NCI-H128 (cell line): ENCODE data around the gene LMX1A.

Source experiments
- DNase-seq: peaks from one replicate; lab custom pipeline; 2025; ENCODE audit not compliant: unreplicated experiment; lab: John Stamatoyannopoulos, UW

Gene LMX1A

DNA sequence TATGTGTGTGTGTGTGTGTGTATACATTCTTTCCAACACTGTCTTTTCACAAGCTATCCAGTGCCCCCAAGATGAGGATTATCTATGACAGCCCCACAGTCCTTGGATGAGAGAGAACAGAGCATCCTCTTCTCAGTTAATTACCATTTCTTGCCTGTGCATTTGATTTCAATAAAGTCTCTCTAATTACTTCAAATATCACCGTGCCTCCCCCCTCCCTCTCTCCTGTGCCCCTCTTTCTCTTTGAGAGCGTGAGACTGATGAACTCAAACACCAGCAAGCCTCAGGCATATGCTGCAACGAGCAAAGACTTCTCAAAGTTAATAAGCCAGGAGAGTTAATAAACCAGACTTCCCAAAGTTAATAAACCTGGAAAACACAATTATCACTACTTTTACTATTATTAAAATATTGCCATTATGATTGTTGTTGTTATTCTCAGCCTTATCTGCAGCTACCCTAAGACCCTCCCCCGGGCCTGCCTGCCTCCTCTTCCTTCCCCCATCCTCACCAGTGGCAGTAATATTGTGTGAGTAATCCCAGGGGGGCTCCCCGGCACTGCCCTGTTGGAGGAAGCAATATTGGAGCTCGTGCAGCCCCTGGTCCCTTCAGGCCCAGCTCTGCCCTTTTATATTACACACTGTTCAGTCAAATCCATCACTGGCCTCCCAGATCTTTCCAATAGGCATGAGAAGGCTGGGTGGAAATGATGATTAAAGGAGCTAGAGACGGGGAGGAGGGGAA lies 30.9 kb downstream of the LMX1A start:
- DNase-seq, result no peak

DNA sequence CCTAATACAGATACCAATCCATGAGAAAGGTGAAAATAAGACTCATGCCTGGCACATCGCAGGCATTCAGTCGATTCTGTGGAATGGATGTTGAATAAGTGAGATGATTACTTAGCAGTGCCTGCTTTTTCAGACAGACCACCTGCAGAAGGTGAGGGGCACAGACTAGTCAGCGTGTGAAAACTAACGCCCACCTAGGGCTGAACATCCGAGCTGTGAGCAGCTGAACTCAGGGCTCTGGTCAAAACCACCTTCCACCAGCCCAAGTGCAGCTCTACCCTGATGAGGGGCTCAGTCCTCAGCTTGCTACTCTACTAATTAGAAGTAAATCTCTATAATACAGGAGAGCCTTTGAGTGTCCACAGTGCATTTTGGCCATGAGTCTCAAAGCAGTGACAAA lies 32.5 kb downstream of the LMX1A start:
- no peak for DNase-seq

DNA sequence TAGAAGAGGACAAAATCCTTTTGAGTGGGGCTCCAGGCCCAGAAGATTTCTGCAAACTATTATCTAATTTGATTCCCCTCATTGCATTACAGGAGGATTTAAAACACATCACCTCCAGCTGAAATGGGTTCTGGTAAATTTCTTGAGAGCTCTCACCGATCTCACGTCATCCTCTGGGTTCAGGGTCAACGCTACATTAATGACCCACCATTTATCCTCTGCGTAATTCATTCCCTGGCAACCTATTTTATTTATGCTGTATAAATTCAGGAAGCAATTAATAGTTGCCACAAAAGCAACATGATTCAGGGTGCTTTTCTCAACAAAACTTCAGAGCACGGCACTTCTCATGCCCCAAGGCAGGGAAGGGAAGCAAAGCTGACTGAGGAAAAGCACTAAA lies 38.9 kb downstream of the LMX1A start:
- no peak for DNase-seq

DNA sequence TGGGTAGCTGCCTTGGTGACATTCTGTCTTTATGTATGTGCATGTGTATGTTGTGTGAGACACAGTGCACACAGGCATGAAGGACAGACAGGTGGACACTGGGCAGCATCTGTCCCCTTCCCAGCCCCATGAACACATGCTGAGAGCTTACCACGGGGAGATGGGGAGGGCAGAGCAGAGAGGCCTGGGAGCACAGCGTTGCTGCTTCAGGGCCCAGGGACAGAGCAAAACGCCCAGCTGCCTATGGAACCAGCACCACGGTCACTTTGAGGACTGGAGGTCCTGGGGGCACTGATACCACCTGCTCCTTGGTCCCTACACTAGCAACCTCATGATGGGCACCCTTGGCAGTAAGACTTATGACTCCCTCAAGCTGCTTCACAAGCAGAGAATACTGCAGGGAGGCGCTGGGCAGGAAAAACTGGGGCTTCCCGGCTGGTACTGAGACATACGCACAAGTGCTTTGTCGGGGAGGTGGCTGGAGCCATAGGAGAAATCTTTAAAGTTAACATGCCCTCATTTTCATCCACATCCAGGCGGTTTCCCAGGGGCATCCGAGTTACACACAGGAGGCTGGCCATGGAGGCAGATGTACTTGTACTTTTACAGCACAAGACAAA lies 40.3 kb downstream of the LMX1A start:
- DNase-seq, result no peak

DNA sequence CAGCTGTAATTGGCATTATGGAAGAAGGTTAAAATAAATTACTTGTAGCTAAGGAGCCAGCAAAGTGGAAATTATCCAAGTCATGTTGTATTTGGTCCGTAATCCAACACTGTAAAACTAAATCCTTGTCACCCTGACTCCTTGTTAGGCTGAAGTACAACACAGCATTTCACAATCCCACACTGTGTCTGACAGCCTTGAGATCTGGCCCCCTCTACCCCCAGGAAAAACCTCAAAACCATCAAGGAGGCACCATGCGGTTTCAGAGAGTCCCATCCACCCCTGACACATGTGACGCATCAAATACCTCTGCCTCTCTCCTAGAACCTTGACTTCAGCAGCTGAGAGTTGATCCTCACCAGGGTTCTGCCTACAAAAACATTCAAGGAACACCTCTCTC lies 41.0 kb downstream of the LMX1A start:
- no peak for DNase-seq

DNA sequence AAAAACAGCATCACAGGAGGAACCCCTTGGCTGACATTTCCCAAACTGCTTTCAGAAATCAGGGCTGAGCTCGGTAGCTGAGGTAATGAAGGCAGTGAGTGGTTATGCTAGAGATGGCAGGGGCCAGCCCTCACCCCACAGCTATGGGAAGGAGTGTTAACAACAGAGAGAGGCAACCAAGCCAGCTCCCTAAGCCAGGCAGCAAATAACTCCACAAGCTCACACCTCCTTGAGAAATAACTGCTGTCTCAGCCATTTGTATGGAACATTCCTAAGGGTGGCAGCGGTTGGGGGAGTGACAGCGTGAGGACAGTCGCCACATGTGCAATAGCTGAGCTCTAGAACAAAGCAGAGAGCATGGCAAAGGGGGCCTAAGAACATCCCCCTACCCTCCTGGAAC lies 42.6 kb downstream of the LMX1A start:
- DNase-seq, result no peak

DNA sequence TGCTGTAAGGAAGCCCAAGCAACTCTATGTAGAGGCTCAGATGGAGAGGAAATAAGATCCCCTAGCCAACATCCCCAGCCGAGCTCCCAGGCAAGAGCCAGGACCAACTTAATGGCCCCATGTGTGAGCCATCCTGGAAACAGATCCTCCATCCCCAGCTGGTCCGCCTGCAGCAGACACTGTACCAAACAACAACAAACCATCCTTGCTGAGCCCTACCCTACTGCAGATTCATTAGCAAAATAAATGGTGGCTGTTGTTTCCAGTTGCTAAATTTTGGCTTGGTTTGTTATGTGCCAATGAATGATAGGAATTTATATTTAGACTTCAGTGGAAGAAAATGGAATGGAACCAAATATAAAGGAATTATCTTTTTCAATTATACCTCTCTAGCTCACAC lies 43.9 kb downstream of the LMX1A start:
- DNase-seq, result no peak

DNA sequence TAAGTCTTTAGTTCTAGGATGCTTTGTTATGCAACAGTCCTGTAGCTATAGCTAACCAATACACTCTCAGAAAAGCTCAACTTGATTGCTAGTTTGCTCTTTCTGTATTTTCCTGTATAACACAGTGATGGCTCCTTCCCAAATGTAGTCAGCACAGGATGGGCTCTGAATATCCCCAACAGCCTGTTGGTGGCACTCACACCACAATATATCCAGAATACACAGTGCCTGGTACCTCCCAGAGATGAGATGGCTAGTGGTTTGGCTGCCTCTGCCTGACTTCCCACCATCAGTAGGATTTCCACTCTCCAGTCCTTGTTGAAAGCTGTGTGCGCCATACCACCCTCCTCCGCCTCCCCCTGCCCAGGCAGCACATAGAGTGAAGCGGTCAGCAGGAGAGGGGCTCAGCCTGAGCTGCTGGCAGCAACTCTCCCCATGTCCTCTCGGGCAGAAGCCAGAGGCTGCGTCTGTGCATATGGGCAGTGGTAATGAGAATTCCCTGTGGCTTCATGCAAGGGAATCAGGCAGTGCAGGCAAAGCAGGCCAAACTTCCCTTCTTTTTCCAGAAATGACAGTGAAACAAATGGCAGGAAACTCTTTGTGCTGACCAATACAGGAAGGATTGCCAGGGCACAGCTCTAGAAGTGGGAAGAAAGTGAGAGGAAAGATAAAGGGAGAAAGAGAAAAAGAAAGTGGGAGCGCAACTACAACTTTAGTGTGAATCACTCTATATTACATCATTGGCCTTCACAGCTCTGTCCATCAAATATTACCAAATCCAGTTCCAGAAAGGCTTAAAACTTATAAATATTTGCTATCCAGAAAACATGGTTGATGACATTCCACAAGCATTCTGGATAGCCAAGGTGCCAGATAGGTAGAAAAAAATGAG lies 49.7 kb downstream of the LMX1A start:
- no peak for DNase-seq

DNA sequence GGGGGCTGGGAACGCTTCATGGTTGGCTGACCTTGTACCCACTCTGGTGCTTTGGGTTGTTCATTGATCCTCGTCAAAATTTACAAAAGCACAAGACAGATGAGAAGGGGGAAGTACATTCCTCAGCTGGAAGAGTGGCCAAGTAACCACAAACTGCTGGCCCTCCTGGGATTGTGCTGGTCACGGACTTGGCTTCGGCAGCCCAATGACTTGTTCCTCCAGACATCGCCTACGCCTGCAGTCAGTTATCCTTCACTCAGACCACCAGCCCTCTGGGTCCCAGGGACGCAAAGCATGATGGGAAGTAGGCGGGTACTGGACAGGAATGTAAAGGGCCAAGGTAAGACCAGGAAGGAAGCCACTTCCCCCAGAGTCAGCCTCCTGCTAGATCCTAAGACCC lies 53.1 kb downstream of the LMX1A start:
- no peak for DNase-seq

DNA sequence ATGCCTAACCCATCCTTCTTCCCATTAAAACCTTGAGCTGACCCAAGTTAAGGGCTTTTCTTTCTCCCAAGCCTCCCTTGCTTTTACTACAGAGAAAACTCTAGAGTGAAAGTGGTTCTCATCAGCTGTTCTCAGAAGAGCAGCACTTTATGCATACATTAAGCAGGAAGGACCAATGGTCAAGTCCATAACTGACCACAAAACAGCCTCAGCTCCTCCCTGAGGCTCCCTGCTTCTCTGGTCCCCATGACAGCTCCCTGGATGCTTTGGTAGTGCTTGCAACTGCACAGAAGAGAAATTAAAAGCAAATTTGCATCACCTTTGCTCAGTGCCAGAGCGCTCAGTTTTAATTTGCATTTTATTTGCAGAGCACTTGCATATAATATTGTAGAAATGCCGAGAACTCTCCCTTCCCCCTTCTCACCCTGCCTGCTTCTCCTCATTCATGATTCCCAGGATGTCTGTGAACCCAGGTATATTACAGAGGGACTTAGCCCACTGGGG lies 56.1 kb downstream of the LMX1A start:
- DNase-seq, result no peak

DNA sequence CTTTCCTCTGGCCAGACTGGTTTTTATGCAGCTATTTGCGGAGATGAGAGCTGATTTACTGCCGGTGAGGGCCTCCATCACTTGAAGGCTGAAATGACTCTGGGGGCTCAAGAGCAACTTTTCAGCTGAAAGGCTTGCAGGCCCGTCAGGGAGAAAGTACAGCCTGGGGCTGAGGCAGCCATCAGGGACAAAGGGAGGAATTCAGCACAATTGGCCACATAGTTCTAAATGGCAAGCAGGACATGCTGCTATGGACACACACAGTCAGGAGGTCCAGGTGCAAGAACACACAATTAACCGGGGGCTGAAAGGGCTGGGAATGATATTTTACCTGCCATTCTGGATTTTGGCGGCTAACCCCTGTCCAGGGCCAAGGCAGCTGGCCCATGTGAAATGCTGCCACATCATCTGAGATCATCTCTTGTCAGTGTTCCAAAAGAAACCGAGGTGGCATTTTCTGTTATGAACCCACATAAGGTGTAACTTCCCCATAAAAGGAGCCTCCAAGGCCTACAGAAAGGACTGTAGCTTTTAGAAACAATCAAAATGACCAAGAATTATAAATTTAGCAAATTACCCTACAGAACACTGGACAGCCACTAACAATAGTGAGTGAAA lies 58.2 kb downstream of the LMX1A start:
- DNase-seq, result no peak

DNA sequence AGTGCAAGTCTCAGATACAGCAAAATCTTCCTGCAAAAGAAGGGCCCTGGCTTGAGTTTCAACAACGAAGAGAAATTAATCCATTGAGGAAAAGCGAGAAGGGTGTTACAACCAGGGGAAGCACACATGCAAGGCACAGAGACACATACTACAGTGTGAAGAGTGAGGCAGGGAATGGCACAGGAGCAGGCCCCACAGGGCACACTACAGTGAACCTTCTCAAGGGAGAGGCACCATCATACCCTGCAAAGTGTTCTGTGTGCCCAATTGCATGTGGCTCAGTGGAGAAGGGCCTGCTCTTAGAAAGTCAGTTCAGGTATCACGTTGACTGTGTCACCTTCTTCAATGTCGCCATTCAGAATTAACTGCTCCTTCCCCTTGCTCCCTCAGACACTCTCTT lies 60.3 kb downstream of the LMX1A start:
- no peak for DNase-seq

DNA sequence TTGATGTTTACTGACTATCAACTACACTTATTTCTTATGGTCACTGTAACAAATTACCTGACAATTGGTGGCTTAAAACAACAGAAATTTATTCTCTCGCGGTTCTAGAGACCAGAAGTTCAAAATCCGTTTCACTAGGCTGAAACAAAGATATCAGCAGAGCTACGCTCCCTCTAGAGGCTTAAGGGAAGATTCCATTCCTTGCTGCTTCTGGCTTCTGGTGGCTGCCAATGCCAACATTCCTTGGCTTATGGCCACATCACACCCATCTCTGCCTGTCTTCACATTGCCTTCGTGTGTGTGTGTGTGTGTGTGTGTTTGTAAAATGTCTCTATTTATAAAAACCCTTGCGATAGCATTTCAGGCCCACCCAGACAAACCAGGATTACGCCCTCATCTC lies 66.4 kb downstream of the LMX1A start:
- DNase-seq, result no peak

DNA sequence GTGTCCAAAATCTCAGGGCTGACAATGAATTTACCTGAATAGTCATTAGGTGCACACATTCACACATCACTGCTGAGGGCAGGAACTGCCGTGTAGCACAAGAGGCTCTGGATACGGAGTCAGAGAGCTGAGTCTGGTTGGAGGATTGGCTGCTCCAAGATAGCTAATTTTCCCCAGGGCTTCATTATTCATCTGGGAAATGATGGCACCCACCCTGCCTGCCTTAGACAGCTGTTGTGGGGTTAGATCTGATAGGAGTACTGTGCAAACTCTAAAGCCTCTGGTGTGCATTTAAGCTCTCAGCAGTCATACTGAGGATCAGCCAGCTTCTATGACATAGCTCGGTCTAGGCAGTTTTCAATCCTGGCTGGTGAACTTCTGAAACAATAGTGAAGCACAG lies 67.0 kb downstream of the LMX1A start:
- DNase-seq, result no peak

DNA sequence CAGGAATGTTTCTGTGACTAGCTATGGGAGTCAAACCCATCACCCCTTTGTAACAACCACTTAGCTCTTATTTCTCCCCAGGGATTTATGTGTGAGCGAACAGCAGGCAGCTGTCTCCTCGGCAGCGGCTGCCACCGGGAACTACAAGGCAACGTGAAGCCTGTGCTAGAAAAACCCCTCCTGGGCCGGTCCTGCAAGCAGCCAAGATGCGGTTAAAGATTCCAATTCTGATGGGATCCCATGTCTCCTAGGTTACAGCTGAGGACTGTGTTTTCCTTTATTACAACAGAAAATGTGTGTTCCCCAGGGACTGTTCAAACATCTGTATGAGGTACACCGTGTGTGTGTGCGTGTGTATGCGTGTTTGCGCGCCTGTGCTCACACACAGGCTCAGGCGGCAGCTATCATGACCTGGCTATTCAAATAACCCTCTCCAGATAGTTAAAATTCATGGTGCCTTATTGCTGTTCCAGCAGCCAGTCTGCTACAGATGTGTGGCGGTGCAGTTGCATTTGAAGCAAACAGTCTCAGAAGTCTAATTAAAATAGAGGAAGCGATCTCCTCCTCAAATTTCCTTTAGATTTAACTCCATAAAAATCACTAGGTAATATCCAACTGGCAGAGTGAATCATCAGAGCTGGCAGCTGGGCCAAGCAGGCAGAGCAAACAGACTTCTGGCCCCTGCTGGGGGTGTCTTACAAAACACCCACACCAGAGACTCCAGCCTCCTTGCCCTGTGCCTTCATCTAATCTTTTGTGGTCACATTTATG lies 68.0 kb downstream of the LMX1A start:
- no peak for DNase-seq

DNA sequence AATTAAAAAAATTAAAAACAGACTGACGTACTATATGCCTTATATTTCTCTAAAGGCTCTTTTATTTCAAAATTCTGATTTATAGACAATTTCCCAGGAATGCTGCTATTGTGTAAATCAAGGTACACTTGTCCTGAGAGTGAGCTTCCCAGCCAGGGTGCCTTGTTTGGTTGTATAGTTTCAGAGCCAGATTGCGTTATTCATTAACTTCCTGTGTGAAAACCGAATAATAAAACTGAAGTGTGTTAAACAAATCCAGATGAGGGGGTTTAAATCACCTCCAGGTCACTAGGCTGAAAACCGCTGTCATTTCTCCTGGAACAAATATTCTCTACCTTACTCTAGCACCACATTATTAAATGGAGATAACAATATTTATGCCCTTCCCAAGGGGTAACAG lies 68.7 kb downstream of the LMX1A start:
- DNase-seq, result no peak

DNA sequence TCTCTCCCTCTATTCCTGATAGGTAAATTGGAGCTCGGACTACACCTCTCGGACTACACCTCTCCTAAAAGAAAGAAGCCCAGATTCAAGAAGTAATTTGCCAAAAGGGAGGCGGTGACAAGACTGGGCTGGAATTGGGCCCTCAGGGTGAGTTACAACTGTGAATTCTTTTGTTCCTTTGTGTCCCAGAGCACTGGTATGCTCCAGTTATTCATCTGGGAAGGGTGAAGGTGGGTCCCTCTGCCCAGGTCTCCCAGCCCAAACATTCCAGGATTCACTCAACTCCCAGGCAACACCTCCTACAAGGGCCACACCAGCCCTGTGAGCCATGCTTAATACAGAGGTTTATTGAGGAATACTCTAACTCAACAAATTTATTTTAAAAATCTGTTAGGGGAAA lies 69.2 kb downstream of the LMX1A start:
- no peak for DNase-seq

DNA sequence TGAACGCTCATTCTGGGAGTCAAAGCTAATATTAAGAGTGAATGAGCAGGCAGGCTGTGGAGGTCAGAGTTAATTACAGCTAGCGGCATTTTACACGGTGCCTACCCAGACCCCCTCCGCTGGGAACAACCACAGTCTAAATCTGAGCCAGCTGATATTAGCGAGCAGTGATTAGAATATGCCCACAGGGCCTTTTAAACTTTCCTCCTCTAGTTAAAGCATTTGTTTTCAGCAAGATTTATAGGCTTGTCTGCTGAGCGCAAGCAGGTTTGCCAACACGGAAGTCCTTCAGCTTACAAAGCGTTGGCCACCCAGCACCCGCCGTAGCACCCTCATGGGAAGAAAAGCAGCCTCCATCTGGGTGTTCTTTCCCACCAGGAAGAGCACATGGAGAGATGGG lies 72.1 kb downstream of the LMX1A start:
- no peak for DNase-seq

DNA sequence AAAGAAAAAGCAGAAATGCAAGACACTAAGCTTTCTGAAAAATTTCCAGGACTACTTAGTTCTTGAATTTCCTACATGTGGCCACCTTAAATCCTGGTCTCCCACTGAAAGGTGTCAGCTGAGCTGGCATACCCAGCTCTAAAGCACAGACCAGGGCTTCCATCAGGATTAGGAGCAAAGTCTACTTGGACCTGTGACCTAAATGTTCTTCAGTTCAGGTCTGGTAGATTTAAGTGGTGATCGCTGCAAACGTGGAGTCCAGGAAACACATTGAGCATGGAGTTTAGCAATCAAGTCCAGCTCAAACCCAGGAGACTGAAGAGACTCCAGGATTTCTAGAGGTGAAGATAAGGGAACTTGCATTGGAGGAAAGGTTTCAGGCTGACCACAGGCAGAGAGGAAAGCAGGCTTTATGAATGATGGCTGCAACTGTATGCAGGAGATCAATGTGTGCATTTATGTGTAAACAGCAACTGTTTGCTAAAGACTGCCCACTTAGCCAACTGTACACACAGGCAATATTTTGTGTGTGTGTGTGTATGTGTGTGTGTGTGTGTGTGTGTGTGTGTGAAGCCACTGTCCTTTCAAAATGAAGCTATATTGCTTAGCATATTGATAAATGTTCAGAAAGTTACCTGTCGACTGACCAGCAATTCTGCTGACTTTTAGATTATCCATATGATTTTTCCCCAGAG lies 75.2 kb downstream of the LMX1A start:
- DNase-seq, result no peak

DNA sequence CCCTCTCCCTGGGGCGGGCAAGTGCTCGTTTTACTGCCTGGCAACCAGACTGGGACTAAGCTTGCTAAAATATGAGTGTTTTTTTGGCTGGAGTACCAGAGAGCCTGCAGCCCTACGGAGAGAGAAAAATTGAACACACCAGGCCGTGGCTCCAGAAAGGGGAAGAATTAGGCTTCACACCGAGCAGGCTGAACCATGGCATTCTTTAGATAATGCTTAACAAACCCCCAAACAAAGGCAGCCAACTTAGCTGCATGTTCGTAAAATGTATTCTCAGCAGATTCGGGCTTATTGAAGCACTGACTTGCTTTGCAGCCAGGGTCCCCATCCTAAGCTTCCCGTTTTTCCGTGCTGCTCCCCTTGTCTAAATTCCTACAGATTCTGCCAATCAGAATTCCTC lies 76.6 kb downstream of the LMX1A start:
- no peak for DNase-seq
